Measurements from ENCODE around the gene NIPA2. TPM values are rescaled to one million over a fixed set of nuclear protein-coding genes. Genes with fewer than 3 reads are reported as not detected.

Gene NIPA2
- total RNA-seq, 2 experiments from 2014 or later = 42.2 to 47.9 TPM

- POLR2A ChIA-PET = no interaction called here
- peaks cover 15% of the 10 kb centered on the region for H3K4me1 Mint-ChIP-seq
- H3K27me3 Mint-ChIP-seq = no peaks in the 10 kb centered on the region
- no peaks in the 10 kb centered on the region for H3K9me3 Mint-ChIP-seq
- DNase-seq = no peak
- peaks cover 4% of the 10 kb centered on the region for H3K36me3 Mint-ChIP-seq
- peak overlapping the region; percentile 19 for H3K27ac Mint-ChIP-seq
- ATAC-seq (ENCODE audit: low read depth) = no peak
- no peak overlapping the region for H3K4me3 Mint-ChIP-seq
Measured at GRCh38 chr15:22810853-22811338, 27.6 kb upstream of the NIPA2 start.

DNA sequence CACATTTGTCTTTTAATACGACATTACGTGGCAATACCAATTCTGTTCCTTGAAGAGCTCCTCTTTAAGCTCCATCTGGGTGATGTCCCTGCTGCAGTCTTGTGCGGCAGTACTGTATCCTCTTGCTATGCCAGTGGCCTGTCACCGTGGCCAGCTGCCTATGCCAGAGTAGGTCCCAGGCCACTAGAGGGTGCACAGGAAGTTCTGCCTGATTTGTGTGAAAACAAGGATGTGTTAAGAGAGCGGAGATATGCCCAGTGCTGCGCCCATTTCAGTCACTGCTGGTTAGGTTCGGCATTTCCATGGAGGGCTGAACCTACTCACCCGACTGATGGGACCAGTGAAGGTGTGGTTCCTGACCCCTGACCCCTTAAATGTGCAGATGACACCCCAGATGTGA is 26.8 kb upstream of the NIPA2 start:
- POLR2A ChIA-PET = no interaction called here
- ATAC-seq (ENCODE audit: low read depth) = peak; percentile 35
- Mint-ChIP-seq H3K27me3 (no peaks in the 10 kb centered on the region), H3K9me3 (no peaks in the 10 kb centered on the region), H3K4me3 (no peak overlapping the region), H3K4me1 (peaks cover 13% of the 10 kb centered on the region), H3K36me3 (peaks cover 4% of the 10 kb centered on the region), H3K27ac (no peak overlapping the region)
- DNase-seq = no peak

GRCh38 chr15:22813844-22814243 is 24.6 kb upstream of the NIPA2 start:
- H3K4me3 Mint-ChIP-seq = no peak overlapping the region
- H3K9me3 Mint-ChIP-seq = no peaks in the 10 kb centered on the region
- no peak overlapping the region for H3K27ac Mint-ChIP-seq
- no peak for DNase-seq
- ATAC-seq (ENCODE audit: low read depth) = no peak
- peaks cover 4% of the 10 kb centered on the region for H3K36me3 Mint-ChIP-seq
- POLR2A ChIA-PET = no interaction called here
- H3K4me1 Mint-ChIP-seq = peaks cover 11% of the 10 kb centered on the region
- no peaks in the 10 kb centered on the region for H3K27me3 Mint-ChIP-seq

DNA sequence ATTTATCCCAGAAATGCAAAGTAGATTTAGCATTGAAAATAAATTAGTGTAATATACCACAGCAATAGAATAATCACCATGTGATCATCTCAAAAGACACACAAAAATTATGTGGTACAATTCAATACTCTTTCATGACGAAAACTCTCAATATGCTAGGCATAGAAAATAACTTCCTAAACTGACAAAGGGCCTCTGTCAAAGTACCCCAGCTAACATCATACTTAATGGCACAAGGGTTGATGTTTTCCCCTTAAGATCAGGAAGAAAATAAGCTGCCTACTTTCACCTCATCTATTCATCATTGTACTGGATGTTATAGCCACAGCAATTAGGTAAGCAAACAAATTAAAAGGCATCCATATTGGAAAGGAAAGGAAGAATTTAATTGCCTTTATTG is 22.7 kb upstream of the NIPA2 start:
- POLR2A ChIA-PET = no interaction called here
- ATAC-seq (ENCODE audit: low read depth) (no peak), DNase-seq (no peak)
- Mint-ChIP-seq H3K4me1 (no peaks in the 10 kb centered on the region), H3K9me3 (no peaks in the 10 kb centered on the region), H3K36me3 (peaks cover 4% of the 10 kb centered on the region), H3K27me3 (no peaks in the 10 kb centered on the region), H3K4me3 (no peak overlapping the region), H3K27ac (no peak overlapping the region)

DNA sequence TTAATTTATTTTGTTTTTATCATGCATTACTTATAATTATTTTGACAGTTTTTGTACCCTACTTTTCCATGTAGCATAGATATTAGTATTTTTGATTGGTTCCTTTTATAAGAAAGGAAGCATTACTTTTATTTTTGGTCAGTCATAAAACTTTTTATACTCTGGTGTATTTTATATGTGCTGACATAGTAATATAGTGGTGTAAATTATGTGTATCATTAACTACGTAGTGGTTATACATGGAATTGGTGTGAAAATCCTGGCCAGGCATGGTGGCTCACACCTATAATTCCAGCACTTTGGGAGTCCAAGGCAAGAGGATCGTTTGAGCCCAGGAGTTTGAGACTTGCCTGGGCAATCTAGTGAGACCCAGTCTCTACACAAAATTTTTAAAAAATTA is 18.8 kb upstream of the NIPA2 start:
- Mint-ChIP-seq H3K9me3 (no peaks in the 10 kb centered on the region), H3K27me3 (no peaks in the 10 kb centered on the region), H3K36me3 (peaks cover 10% of the 10 kb centered on the region), H3K4me3 (no peak overlapping the region), H3K27ac (no peak overlapping the region), H3K4me1 (no peaks in the 10 kb centered on the region)
- ATAC-seq (ENCODE audit: low read depth) = no peak
- POLR2A ChIA-PET = no interaction called here
- no peak for DNase-seq

- POLR2A ChIA-PET = no interaction called here
- no peaks in the 10 kb centered on the region for H3K27me3 Mint-ChIP-seq
- no peaks in the 10 kb centered on the region for H3K4me1 Mint-ChIP-seq
- no peak for DNase-seq
- no peak overlapping the region for H3K4me3 Mint-ChIP-seq
- no peak overlapping the region for H3K27ac Mint-ChIP-seq
- ATAC-seq (ENCODE audit: low read depth) = no peak
- peaks cover 7% of the 10 kb centered on the region for H3K36me3 Mint-ChIP-seq
- H3K9me3 Mint-ChIP-seq = no peaks in the 10 kb centered on the region
Measured at GRCh38 chr15:22823495-22824128, 14.9 kb upstream of the NIPA2 start.

DNA sequence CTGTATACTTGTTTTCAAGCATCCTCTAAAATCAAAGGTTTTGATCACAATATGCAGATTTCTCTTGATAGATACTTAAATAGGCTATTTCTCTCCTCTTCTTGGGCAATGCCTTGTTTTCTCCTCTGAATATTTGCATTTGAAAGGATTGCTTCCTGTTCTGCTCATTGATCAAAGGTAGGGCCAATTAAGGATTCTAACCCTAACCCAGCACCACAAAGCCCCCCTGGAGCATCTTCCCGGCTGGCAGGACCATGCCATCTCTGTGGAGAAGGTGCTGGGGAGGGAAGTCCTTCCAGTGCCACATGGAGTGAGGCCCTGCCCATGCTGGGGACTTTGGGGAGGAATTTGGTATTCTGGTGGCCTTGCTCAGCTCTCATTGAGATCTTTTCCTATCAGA is 11.3 kb upstream of the NIPA2 start:
- Mint-ChIP-seq H3K9me3 (no peaks in the 10 kb centered on the region), H3K4me1 (no peaks in the 10 kb centered on the region), H3K27me3 (no peaks in the 10 kb centered on the region), H3K27ac (no peak overlapping the region), H3K36me3 (peaks cover 10% of the 10 kb centered on the region), H3K4me3 (no peak overlapping the region)
- no peak for DNase-seq
- no peak for ATAC-seq (ENCODE audit: low read depth)
- POLR2A ChIA-PET = no interaction called here

DNA sequence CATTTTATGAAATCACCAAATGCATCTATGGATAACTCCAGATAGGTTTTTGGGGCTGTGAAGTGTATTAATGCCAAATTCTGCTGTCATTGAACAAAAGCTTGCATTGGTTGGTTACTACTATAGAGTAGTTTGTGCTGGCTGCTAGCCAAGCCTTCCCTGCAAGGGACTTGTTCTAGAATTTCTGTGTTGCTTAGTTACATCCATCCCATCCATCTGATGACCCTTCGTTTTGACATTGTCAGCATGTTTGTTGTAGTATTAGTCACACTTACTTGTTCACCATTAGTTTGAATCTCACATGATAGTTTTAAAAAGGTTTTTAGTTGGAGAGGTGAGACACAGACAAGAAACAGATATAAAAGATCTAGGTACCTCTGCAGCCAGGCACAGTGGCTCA is 7.0 kb upstream of the NIPA2 start:
- H3K27me3 Mint-ChIP-seq = peaks cover under 1% of the 10 kb centered on the region
- no peak overlapping the region for H3K27ac Mint-ChIP-seq
- H3K9me3 Mint-ChIP-seq = peaks cover 1% of the 10 kb centered on the region

GRCh38 chr15:22839046-22839695 is 705 bp downstream of the NIPA2 start:
- DNase-seq (no peak), ATAC-seq (ENCODE audit: low read depth) (no peak)
- Mint-ChIP-seq H3K36me3 (peaks cover 13% of the 10 kb centered on the region), H3K27me3 (peaks cover 5% of the 10 kb centered on the region), H3K4me3 (peak overlapping the region; percentile 98), H3K9me3 (no peaks in the 10 kb centered on the region), H3K27ac (peak overlapping the region; percentile 92), H3K4me1 (peaks cover 18% of the 10 kb centered on the region)
- POLR2A ChIA-PET = interaction anchor here (0.8 to 1.5 kb wide), 3 partner anchors 52 to 200 kb away, joined by 3 to 5 read pairs (median 5); partner anchors contain the start of genes NIPA1 and TUBGCP5

More for the DNA sequence above, 7.0 kb upstream of the NIPA2 start:
- DNase-seq (no peak), ATAC-seq (ENCODE audit: low read depth) (no peak)
- no peaks in the 10 kb centered on the region for H3K4me1 Mint-ChIP-seq
- POLR2A ChIA-PET = no interaction called here
- H3K4me3 Mint-ChIP-seq = no peak overlapping the region
- H3K36me3 Mint-ChIP-seq = peaks cover 4% of the 10 kb centered on the region

DNA sequence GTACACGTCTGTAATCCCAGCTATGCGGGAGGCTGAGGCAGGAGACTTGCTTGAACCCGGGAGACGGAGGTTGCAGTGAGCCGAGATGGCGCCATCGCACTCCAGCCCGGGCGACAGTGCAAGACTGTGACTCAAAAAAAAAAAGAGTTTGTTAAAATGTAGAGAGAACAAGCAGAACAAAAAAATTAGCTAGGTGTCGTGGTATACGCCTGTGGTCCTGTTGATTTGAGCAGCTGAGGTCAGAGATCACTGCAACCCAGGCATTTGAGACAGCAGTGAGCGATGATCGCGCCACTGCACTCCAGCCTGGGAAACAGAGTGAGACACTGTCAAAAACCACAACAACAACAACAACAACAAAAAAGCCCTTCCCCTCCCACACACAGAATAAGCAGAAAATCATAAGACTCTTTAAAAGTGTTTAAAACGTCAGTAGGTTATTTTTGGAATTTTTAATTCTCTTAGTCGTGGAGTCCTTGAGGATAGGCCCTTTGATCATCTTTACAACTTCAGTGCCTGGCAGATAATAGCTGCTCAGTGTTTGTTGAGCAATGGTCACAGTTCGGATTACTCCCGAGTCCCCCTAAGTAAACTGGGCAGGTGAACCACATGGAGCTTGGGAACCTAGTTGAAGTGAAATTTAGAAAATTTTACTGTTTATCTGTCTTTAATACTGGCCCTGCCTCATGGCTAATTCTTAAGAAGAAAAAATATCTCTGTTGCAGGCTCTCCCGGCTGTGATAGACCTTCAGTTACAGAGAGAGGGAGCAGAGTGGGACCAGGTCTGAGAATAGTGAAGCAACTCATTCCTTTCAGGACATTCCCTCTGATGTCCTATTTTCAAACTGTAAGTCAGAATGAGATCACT is 6.2 kb downstream of the NIPA2 start:
- ATAC-seq (ENCODE audit: low read depth) = no peak
- H3K36me3 Mint-ChIP-seq = peaks cover 19% of the 10 kb centered on the region
- POLR2A ChIA-PET = no interaction called here
- H3K4me3 Mint-ChIP-seq = no peak overlapping the region
- DNase-seq = no peak
- no peak overlapping the region for H3K27ac Mint-ChIP-seq
- peaks cover 17% of the 10 kb centered on the region for H3K4me1 Mint-ChIP-seq
- no peaks in the 10 kb centered on the region for H3K9me3 Mint-ChIP-seq
- no peaks in the 10 kb centered on the region for H3K27me3 Mint-ChIP-seq

- Mint-ChIP-seq H3K36me3 (peaks cover 17% of the 10 kb centered on the region), H3K4me1 (peaks cover 17% of the 10 kb centered on the region), H3K9me3 (no peaks in the 10 kb centered on the region), H3K27me3 (no peaks in the 10 kb centered on the region), H3K27ac (no peak overlapping the region), H3K4me3 (no peak overlapping the region)
- POLR2A ChIA-PET = no interaction called here
- no peak for DNase-seq
- ATAC-seq (ENCODE audit: low read depth) = no peak
Measured at GRCh38 chr15:22845289-22845900, 6.9 kb downstream of the NIPA2 start.

DNA sequence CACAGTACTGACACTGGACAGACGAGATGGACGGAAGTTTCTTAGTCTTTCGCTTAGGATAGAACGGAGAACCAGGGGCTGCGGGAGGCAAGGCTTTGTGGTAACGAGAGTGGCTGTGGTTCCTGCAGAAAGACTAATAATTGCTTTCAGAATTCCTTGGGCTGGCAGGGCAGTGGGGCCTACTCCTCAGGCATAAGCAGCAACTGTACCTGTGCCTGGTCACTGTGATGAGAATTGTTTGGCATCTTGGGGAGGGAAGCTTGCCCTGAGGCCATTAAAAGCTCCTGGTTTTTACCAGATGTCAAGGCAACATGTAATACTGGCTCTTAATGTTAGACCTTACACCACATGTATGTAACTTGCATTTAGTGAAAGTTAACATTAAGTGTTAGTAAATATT is 7.6 kb downstream of the NIPA2 start:
- H3K9me3 Mint-ChIP-seq = no peaks in the 10 kb centered on the region
- ATAC-seq (ENCODE audit: low read depth) (no peak), DNase-seq (no peak)
- H3K4me1 Mint-ChIP-seq = peaks cover 13% of the 10 kb centered on the region
- H3K27me3 Mint-ChIP-seq = no peaks in the 10 kb centered on the region
- POLR2A ChIA-PET = no interaction called here
- no peak overlapping the region for H3K27ac Mint-ChIP-seq
- no peak overlapping the region for H3K4me3 Mint-ChIP-seq
- H3K36me3 Mint-ChIP-seq = peaks cover 19% of the 10 kb centered on the region

DNA sequence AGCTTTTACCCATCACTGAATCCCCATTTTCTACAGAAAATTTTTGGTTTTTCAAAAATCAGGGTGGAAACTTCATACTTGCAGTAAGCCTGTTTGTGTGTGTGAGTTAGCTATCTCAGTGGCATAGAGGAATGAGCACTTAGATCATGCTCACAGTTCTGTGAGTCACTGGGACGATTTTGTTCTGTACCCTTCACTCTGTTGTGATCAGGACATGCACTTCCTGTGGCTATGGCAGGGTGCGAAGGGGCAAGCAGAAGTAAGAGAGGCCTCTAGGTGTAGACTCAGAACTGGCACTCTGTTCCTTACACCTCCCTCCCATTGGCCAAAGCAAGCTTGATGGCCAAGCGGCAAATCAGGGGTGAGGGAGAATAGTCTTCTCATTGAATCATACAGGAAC is 11.6 kb downstream of the NIPA2 start:
- POLR2A ChIA-PET = interaction anchor here (0.7 kb wide), 1 partner anchor 31 kb away, joined by 3 read pairs; no protein-coding TSS in a partner anchor
- Mint-ChIP-seq H3K4me1 (peaks cover 4% of the 10 kb centered on the region), H3K9me3 (no peaks in the 10 kb centered on the region), H3K4me3 (no peak overlapping the region), H3K36me3 (peaks cover 21% of the 10 kb centered on the region), H3K27me3 (no peaks in the 10 kb centered on the region), H3K27ac (no peak overlapping the region)
- ATAC-seq (ENCODE audit: low read depth) (peak; percentile 33), DNase-seq (no peak)
